Loucy (cell line): ENCODE measurements around the gene PIP5K1A.

ENCODE experiments used
- CTCF ChIP-seq: fragments of 200-600 bp; sonication (generic); conservative IDR thresholded peaks from 2 replicates; pipeline ENCODE4 v1.5.1; 2014; ENCODE audit warnings: mild to moderate bottlenecking, antibody characterized with exemption, low read length
- EZH2phosphoT487 ChIP-seq: fragments of 200-600 bp; IDR thresholded peaks from 2 replicates; pipeline ENCODE4 v1.6.1; 2018; ENCODE audit warnings: antibody characterized with exemption, mild to moderate bottlenecking, moderate library complexity, borderline replicate concordance

- no peak for TF ChIP-seq CTCF
- TF ChIP-seq EZH2phosphoT487: no peak
These were observed 13.8 kb downstream of the PIP5K1A start for GRCh38 chr1:151211972-151212705.
